ENCODE data around the gene PRPS2.

GRCh38 chrX:12789976-12790375, 1.2 kb upstream of the PRPS2 start:
- no peak for TF ChIP-seq TEAD2 (CRISPR knock-in tag; IDR thresholded peaks at IDR 0.05)
- TF ChIP-seq CTCF (CRISPR knock-in tag; IDR thresholded peaks at IDR 0.05): no peak
- no peak for TF ChIP-seq GZF1 (CRISPR knock-in tag; IDR thresholded peaks at IDR 0.05)
- no peak for TF ChIP-seq ZNF687 (CRISPR knock-in tag; IDR thresholded peaks at IDR 0.05)
- no peak for TF ChIP-seq POLR2A (IDR thresholded peaks at IDR 0.05; ENCODE audit: insufficient read depth in 1 of 2, low read depth in 2 of 2, low read length in 2 of 2)
- TF ChIP-seq POLR2AphosphoS5 (IDR thresholded peaks at IDR 0.05; ENCODE audit: low read depth, low read length): no peak
- no peak for TF ChIP-seq ZBTB7B (CRISPR knock-in tag; IDR thresholded peaks at IDR 0.05)
- no peak for TF ChIP-seq ZNF513 (CRISPR knock-in tag; conservative IDR thresholded peaks at IDR 0.05)
- TF ChIP-seq GABPA (IDR thresholded peaks at IDR 0.05; ENCODE audit: low read depth, low read length): no peak
- no peak for TF ChIP-seq GABPA (CRISPR knock-in tag; IDR thresholded peaks at IDR 0.05; ENCODE audit: low read depth)
- TF ChIP-seq IKZF1 (IDR thresholded peaks at IDR 0.05): no peak
- TF ChIP-seq NCOA5 (CRISPR knock-in tag; IDR thresholded peaks at IDR 0.05): no peak

Data from HepG2 (cell line).